ENCODE results near the gene PAPPA.

PAPPA gene

DNA sequence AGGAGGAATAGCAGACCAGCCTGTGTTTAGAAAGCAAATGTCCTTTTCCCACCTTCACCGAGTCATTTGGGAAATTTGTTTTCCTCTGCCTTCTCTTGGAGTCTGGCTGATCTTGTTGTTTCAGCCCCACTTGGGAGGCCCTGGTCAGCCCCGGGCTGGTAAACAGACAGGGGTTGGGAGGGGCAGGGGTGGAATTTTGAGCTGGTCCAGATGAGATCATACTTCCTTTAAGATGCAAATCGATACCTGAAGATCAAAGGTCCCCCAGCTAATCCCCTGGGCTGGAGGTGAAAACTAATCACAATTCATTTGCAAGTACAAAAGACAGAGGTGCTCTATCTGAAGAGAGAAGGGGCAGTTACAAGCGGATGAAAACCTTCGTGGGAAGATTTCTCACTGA lies 118.4 kb downstream of the PAPPA start:
- H3K27me3 ChIP-seq (ENCODE audit: control insufficient read depth, insufficient read depth, low read length), result no peaks in the 10 kb centered on the region
- no peak overlapping the region for H3K4me3 ChIP-seq (ENCODE audit: low read length)
- no peak overlapping the region for H3K9ac ChIP-seq (ENCODE audit: low read depth, low read length)
- no peaks in the 10 kb centered on the region for H3K36me3 ChIP-seq (ENCODE audit: insufficient read depth, low read length)
- no peak overlapping the region for H3K4me2 ChIP-seq (ENCODE audit: low read length)
- H3K9me3 ChIP-seq (replicated peaks; ENCODE audit: low read length), result no peaks in the 10 kb centered on the region
- H3K4me1 ChIP-seq (ENCODE audit: control insufficient read depth, insufficient read depth, low read length), result peaks cover 23% of the 10 kb centered on the region

- Histone ChIP-seq H3K4me2 (ENCODE audit: low read length) (peak overlapping the region; percentile 34), H3K4me1 (ENCODE audit: control insufficient read depth, insufficient read depth, low read length) (peaks cover 25% of the 10 kb centered on the region), H3K4me3 (ENCODE audit: low read length) (no peak overlapping the region), H3K36me3 (ENCODE audit: insufficient read depth, low read length) (no peaks in the 10 kb centered on the region), H3K9me3 (replicated peaks; ENCODE audit: low read length) (no peaks in the 10 kb centered on the region), H3K27me3 (ENCODE audit: control insufficient read depth, insufficient read depth, low read length) (peaks cover 3% of the 10 kb centered on the region), H3K9ac (ENCODE audit: low read depth, low read length) (no peak overlapping the region)
Observed at GRCh38 chr9:116274293-116274692, 120.7 kb downstream of the PAPPA start.

DNA sequence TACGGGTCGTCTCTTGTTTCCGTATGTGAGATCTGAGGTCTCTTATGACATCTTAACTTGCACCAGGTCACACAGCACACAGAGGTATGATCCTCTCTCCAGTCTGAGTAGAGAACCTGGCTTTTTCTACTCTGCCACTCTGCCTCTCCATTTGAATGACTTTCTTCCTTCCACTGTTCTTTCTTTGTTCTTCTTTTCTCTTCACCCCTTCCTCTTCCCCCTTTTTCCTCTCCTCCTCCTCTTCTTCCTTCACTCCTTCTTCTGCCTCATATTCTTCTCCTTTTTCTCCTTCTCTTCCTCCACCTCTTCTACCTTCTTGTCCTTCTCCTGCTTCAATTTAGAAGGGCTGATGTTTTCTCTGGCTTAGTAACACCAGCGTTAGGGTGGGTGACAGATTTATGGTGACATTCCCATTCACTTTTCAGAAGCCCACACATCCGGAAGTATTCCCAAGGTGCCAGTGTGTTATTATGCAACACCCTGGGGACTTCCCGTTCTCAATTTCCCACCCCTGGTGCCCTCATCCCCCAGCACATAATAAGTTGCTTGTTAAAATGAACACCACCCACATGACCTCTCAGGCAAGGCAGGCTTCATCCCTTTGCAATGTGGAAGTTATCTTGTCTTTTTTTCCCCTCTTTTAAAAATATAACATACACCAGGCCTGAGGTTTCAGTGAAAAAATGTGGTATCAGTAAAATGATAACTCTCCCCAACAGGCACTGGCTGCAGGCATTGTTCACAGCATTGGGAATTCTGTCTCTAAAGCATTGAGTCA lies 122.0 kb downstream of the PAPPA start:
- H3K4me1 ChIP-seq (ENCODE audit: control insufficient read depth, insufficient read depth, low read length), result peaks cover 25% of the 10 kb centered on the region
- no peak overlapping the region for H3K4me3 ChIP-seq (ENCODE audit: low read length)
- no peaks in the 10 kb centered on the region for H3K9me3 ChIP-seq (replicated peaks; ENCODE audit: low read length)
- H3K27me3 ChIP-seq (ENCODE audit: control insufficient read depth, insufficient read depth, low read length), result peaks cover 8% of the 10 kb centered on the region
- no peak overlapping the region for H3K9ac ChIP-seq (ENCODE audit: low read depth, low read length)
- no peaks in the 10 kb centered on the region for H3K36me3 ChIP-seq (ENCODE audit: insufficient read depth, low read length)
- H3K4me2 ChIP-seq (ENCODE audit: low read length), result no peak overlapping the region

DNA sequence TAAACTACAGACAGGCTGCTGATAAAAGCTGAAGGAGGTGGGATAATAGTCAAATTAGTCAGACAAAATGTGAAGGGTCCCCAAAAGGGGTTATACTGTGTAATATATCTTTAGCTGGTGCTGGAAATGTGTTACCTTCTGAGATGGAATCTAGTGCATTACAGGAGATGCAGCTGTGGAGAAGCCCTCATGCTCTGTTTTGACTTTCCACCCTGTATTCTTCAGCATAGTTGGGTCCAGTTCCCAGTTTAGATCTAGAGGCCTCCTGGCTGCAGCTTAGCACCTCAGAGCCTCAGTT lies 122.6 kb downstream of the PAPPA start:
- H3K36me3 ChIP-seq (ENCODE audit: insufficient read depth, low read length), result no peaks in the 10 kb centered on the region
- H3K27me3 ChIP-seq (ENCODE audit: control insufficient read depth, insufficient read depth, low read length), result peaks cover 8% of the 10 kb centered on the region
- no peak overlapping the region for H3K4me3 ChIP-seq (ENCODE audit: low read length)
- H3K4me1 ChIP-seq (ENCODE audit: control insufficient read depth, insufficient read depth, low read length), result peaks cover 25% of the 10 kb centered on the region
- no peak overlapping the region for H3K4me2 ChIP-seq (ENCODE audit: low read length)
- H3K9ac ChIP-seq (ENCODE audit: low read depth, low read length), result no peak overlapping the region
- H3K9me3 ChIP-seq (replicated peaks; ENCODE audit: low read length), result no peaks in the 10 kb centered on the region

- Histone ChIP-seq H3K27me3 (ENCODE audit: control insufficient read depth, insufficient read depth, low read length) (peaks cover 9% of the 10 kb centered on the region), H3K9ac (ENCODE audit: low read depth, low read length) (no peak overlapping the region), H3K4me1 (ENCODE audit: control insufficient read depth, insufficient read depth, low read length) (peaks cover 25% of the 10 kb centered on the region), H3K36me3 (ENCODE audit: insufficient read depth, low read length) (no peaks in the 10 kb centered on the region), H3K9me3 (replicated peaks; ENCODE audit: low read length) (no peaks in the 10 kb centered on the region), H3K4me3 (ENCODE audit: low read length) (no peak overlapping the region), H3K4me2 (ENCODE audit: low read length) (no peak overlapping the region)
Observed at GRCh38 chr9:116276651-116277121, 123.1 kb downstream of the PAPPA start.

DNA sequence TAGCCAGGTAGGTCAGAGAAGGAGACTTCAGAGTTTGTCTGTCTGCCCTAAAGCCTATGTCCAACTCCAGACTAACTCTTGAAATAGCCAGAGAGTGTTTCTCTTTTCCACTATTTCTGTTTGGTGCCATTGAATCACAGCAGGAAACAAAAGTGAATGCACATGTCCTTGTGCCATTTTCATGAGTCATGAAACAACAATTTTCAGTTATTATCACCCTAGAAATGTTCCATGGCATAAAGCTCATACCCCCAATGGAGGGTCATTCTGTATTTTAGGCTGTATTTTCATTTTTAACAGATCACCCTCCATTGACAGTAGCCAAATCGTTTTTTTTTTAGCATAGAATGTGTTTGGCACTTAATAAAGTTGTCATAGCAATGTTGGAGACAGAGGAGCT lies 124.7 kb downstream of the PAPPA start:
- Histone ChIP-seq H3K4me3 (ENCODE audit: low read length) (no peak overlapping the region), H3K27me3 (ENCODE audit: control insufficient read depth, insufficient read depth, low read length) (peaks cover 18% of the 10 kb centered on the region), H3K36me3 (ENCODE audit: insufficient read depth, low read length) (no peaks in the 10 kb centered on the region)

GRCh38 chr9:116279230-116279629 lies 125.6 kb downstream of the PAPPA start:
- H3K4me1 ChIP-seq (ENCODE audit: control insufficient read depth, insufficient read depth, low read length), result peaks cover 20% of the 10 kb centered on the region

More for the DNA sequence above, 124.7 kb downstream of the PAPPA start:
- no peak overlapping the region for H3K9ac ChIP-seq (ENCODE audit: low read depth, low read length)
- peaks cover 25% of the 10 kb centered on the region for H3K4me1 ChIP-seq (ENCODE audit: control insufficient read depth, insufficient read depth, low read length)
- no peaks in the 10 kb centered on the region for H3K9me3 ChIP-seq (replicated peaks; ENCODE audit: low read length)
- no peak overlapping the region for H3K4me2 ChIP-seq (ENCODE audit: low read length)

GRCh38 chr9:116280529-116280928 lies 126.9 kb downstream of the PAPPA start:
- Histone ChIP-seq H3K27me3 (ENCODE audit: control insufficient read depth, insufficient read depth, low read length) (peaks cover 35% of the 10 kb centered on the region), H3K9ac (ENCODE audit: low read depth, low read length) (no peak overlapping the region), H3K4me1 (ENCODE audit: control insufficient read depth, insufficient read depth, low read length) (peaks cover 9% of the 10 kb centered on the region), H3K4me2 (ENCODE audit: low read length) (no peak overlapping the region), H3K9me3 (replicated peaks; ENCODE audit: low read length) (no peaks in the 10 kb centered on the region), H3K4me3 (ENCODE audit: low read length) (no peak overlapping the region), H3K36me3 (ENCODE audit: insufficient read depth, low read length) (no peaks in the 10 kb centered on the region)

More at GRCh38 chr9:116279230-116279629, 125.6 kb downstream of the PAPPA start:
- Histone ChIP-seq H3K4me2 (ENCODE audit: low read length) (no peak overlapping the region), H3K36me3 (ENCODE audit: insufficient read depth, low read length) (no peaks in the 10 kb centered on the region), H3K9me3 (replicated peaks; ENCODE audit: low read length) (no peaks in the 10 kb centered on the region), H3K27me3 (ENCODE audit: control insufficient read depth, insufficient read depth, low read length) (peaks cover 26% of the 10 kb centered on the region), H3K9ac (ENCODE audit: low read depth, low read length) (no peak overlapping the region), H3K4me3 (ENCODE audit: low read length) (no peak overlapping the region)

DNA sequence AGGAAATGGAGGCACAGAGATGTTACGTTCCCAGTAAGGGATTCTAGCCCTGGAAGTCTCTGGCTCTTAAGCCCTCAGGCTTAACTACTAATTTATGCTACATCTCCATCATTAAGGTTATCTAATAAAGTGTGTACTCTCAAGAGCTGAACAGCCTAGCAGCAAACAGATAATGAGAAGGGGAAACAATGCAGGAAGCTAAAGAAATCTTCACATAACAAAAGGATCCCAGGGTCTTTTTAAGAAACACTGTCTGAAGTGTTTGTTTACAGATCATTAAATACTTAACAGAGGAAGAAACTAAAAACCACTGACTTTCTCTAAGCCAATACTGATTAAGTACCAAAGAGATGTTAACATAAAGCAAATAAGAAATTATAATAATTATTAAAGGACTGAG lies 129.0 kb downstream of the PAPPA start:
- Histone ChIP-seq H3K27me3 (ENCODE audit: control insufficient read depth, insufficient read depth, low read length) (peaks cover 47% of the 10 kb centered on the region), H3K36me3 (ENCODE audit: insufficient read depth, low read length) (no peaks in the 10 kb centered on the region), H3K4me2 (ENCODE audit: low read length) (no peak overlapping the region), H3K9me3 (replicated peaks; ENCODE audit: low read length) (no peaks in the 10 kb centered on the region), H3K4me3 (ENCODE audit: low read length) (no peak overlapping the region), H3K4me1 (ENCODE audit: control insufficient read depth, insufficient read depth, low read length) (peaks cover 9% of the 10 kb centered on the region), H3K9ac (ENCODE audit: low read depth, low read length) (no peak overlapping the region)

DNA sequence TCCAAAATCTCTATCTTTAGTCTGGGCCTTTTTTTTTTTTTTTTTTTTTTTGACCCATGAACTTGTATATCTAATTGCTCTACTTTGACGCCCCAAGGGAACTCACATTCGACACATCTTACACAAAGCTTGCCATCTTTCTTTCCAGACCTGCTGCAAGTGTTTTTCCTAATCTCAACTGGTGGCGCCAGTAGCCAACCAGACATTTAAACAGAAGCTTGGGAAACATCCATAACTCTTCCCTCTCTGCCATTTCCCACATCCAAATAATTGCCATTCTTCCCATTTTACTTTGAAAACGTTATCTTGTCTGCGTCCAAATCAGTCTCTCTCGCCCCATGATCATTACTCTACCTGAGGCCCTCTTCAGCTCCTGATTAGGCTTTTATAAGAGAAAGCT lies 130.9 kb downstream of the PAPPA start:
- Histone ChIP-seq H3K36me3 (ENCODE audit: insufficient read depth, low read length) (no peaks in the 10 kb centered on the region), H3K4me2 (ENCODE audit: low read length) (no peak overlapping the region), H3K27me3 (ENCODE audit: control insufficient read depth, insufficient read depth, low read length) (peaks cover 41% of the 10 kb centered on the region), H3K4me1 (ENCODE audit: control insufficient read depth, insufficient read depth, low read length) (peaks cover 14% of the 10 kb centered on the region), H3K9ac (ENCODE audit: low read depth, low read length) (no peak overlapping the region), H3K9me3 (replicated peaks; ENCODE audit: low read length) (no peaks in the 10 kb centered on the region), H3K4me3 (ENCODE audit: low read length) (no peak overlapping the region)

DNA sequence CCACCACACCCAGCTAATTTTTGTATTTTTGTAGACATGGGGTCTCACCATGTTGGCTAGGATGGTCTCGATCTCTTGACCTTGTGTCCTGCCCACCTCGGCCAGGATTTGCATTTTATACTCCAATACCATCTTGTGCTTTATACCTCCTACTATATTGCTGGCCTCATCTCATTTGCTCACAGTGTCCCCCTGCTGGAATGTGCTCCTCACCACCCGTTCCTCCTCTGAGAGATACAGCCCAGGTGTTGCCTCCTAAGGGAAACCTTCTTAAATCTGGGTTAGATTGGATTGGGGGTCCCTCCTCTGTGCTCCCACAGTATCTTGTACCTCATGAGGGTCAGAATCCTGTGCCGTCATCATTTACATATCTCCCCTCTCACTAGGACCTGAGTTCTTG lies 131.7 kb downstream of the PAPPA start:
- no peaks in the 10 kb centered on the region for H3K9me3 ChIP-seq (replicated peaks; ENCODE audit: low read length)
- peaks cover 40% of the 10 kb centered on the region for H3K27me3 ChIP-seq (ENCODE audit: control insufficient read depth, insufficient read depth, low read length)
- no peak overlapping the region for H3K9ac ChIP-seq (ENCODE audit: low read depth, low read length)
- no peak overlapping the region for H3K4me2 ChIP-seq (ENCODE audit: low read length)
- no peak overlapping the region for H3K4me3 ChIP-seq (ENCODE audit: low read length)
- no peaks in the 10 kb centered on the region for H3K36me3 ChIP-seq (ENCODE audit: insufficient read depth, low read length)
- peaks cover 16% of the 10 kb centered on the region for H3K4me1 ChIP-seq (ENCODE audit: control insufficient read depth, insufficient read depth, low read length)

DNA sequence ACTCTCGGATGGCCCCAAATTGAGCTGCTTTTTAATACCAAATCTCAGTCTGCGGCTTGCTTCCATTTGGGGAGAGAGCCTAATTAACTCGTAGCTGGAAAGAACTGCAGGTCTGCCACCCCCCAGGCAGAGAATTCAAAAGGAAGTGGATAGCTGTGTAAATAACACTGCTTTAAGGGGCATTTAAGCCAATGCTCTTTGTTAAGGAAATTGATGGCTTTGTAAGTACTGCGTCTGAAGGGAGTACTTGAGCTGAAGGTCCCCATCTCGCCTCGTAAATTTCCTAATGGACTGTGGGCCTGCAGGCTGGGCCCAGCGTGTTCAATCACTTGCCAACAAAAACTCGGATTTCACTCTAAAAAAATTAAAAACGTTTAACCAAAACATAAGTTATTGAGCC lies 132.7 kb downstream of the PAPPA start:
- Histone ChIP-seq H3K4me3 (ENCODE audit: low read length) (no peak overlapping the region), H3K9me3 (replicated peaks; ENCODE audit: low read length) (no peaks in the 10 kb centered on the region)

More for the DNA sequence above, 132.7 kb downstream of the PAPPA start:
- Histone ChIP-seq H3K27me3 (ENCODE audit: control insufficient read depth, insufficient read depth, low read length) (peaks cover 47% of the 10 kb centered on the region), H3K36me3 (ENCODE audit: insufficient read depth, low read length) (no peaks in the 10 kb centered on the region), H3K4me1 (ENCODE audit: control insufficient read depth, insufficient read depth, low read length) (peaks cover 16% of the 10 kb centered on the region), H3K9ac (ENCODE audit: low read depth, low read length) (no peak overlapping the region), H3K4me2 (ENCODE audit: low read length) (no peak overlapping the region)

All from skeletal muscle satellite cell (primary cell).